ENCODE data around the gene RIPK4. TPM values are rescaled to one million over a fixed set of nuclear protein-coding genes. Genes with fewer than 3 reads are reported as not detected.
A peak's percentile ranks its signal among the peaks of the same experiment; 100 is the strongest.
"Not testable (repeated sequence)": the region's sequence is repeated elsewhere in the genome, so short reads cannot be mapped to it uniquely, and the experiment has no call there.

Gene RIPK4
- total RNA-seq, 1 donor from 2014 or later, result 9.4 TPM

GRCh38 chr21:41795726-41796125, 28.9 kb upstream of the RIPK4 start:
- DNase-seq (ENCODE audit: low spot score), result no peak

GRCh38 chr21:41794600-41794999, 27.7 kb upstream of the RIPK4 start:
- DNase-seq (ENCODE audit: low spot score), result no peak

- no peak for DNase-seq (ENCODE audit: low spot score)
Measured at GRCh38 chr21:41792711-41793110, 25.9 kb upstream of the RIPK4 start.

GRCh38 chr21:41786509-41786987, 19.7 kb upstream of the RIPK4 start:
- peak; percentile 52 for DNase-seq (ENCODE audit: low spot score)

GRCh38 chr21:41785262-41785661, 18.4 kb upstream of the RIPK4 start:
- DNase-seq (ENCODE audit: low spot score), result not testable (repeated sequence)

GRCh38 chr21:41784456-41785102, 17.7 kb upstream of the RIPK4 start:
- DNase-seq (ENCODE audit: low spot score), result no peak

- peak; percentile 78 for DNase-seq (ENCODE audit: low spot score)
Measured at GRCh38 chr21:41783476-41784180, 16.8 kb upstream of the RIPK4 start.

GRCh38 chr21:41781050-41781410, 14.2 kb upstream of the RIPK4 start:
- DNase-seq (ENCODE audit: low spot score), result no peak

- no peak for DNase-seq (ENCODE audit: low spot score)
Measured at GRCh38 chr21:41780337-41781049, 13.6 kb upstream of the RIPK4 start.

- DNase-seq (ENCODE audit: low spot score), result no peak
Measured at GRCh38 chr21:41779659-41780058, 12.8 kb upstream of the RIPK4 start.

GRCh38 chr21:41778930-41779600, 12.2 kb upstream of the RIPK4 start:
- DNase-seq (ENCODE audit: low spot score), result no peak

GRCh38 chr21:41777951-41778815, 11.3 kb upstream of the RIPK4 start:
- DNase-seq (ENCODE audit: low spot score), result peak; percentile 89

GRCh38 chr21:41776778-41777177, 9.9 kb upstream of the RIPK4 start:
- no peak for DNase-seq (ENCODE audit: low spot score)

- DNase-seq (ENCODE audit: low spot score), result no peak
Measured at GRCh38 chr21:41775149-41775472, 8.3 kb upstream of the RIPK4 start.

GRCh38 chr21:41774467-41775148, 7.8 kb upstream of the RIPK4 start:
- DNase-seq (ENCODE audit: low spot score), result no peak

GRCh38 chr21:41772351-41773080, 5.7 kb upstream of the RIPK4 start:
- no peak for DNase-seq (ENCODE audit: low spot score)

- DNase-seq (ENCODE audit: low spot score), result no peak
Measured at GRCh38 chr21:41771625-41771945, 4.7 kb upstream of the RIPK4 start.

GRCh38 chr21:41770901-41771624, 4.2 kb upstream of the RIPK4 start:
- DNase-seq (ENCODE audit: low spot score), result no peak

- no peak for DNase-seq (ENCODE audit: low spot score)
Measured at GRCh38 chr21:41769933-41770332, 3.1 kb upstream of the RIPK4 start.

All from umbilical cord (tissue), 2 donors.